Neural progenitor cell (in vitro differentiated cells): Measurements from ENCODE around the gene PRDM7. TPM values are rescaled to one million over a fixed set of nuclear protein-coding genes. Genes with fewer than 3 reads are reported as not detected.
A peak's percentile ranks its signal among the peaks of the same experiment; 100 is the strongest.

Experiments
- DNase-seq: peaks from one replicate; pipeline ENCODE4 v3.0.0-alpha.2; 2016; ENCODE audit warnings: low spot score
- H2AFZ ChIP-seq: fragments of 200-600 bp; sonication (generic); replicated peaks from 2 replicates; pipeline ENCODE4 v1.6.1; 2016; ENCODE audit warnings: antibody characterized with exemption
- H3F3A ChIP-seq: fragments of 200-600 bp; sonication (generic); 2 replicates; pipeline ENCODE4 v1.6.1; 2016; ENCODE audit warnings: antibody characterized with exemption, low read depth
- H3K27ac ChIP-seq: fragments of 200-600 bp; sonication (generic); 2 replicates; pipeline ENCODE4 v1.5.1; 2016; ENCODE audit warnings: mild to moderate bottlenecking
- H3K27me3 ChIP-seq: fragments of 200-600 bp; sonication (generic); 2 replicates; pipeline ENCODE4 v1.6.1; 2016; ENCODE audit warnings: mild to moderate bottlenecking, moderate library complexity
- H3K36me3 ChIP-seq: fragments of 200-600 bp; sonication (generic); 2 replicates; pipeline ENCODE4 v1.5.1; 2016
- H3K4me1 ChIP-seq: fragments of 200-600 bp; sonication (generic); 2 replicates; pipeline ENCODE4 v1.6.1; 2016; ENCODE audit warnings: mixed run types
- H3K4me2 ChIP-seq: fragments of 200-600 bp; sonication (generic); 2 replicates; pipeline ENCODE4 v1.6.1; 2016
- H3K4me3 ChIP-seq: fragments of 200-600 bp; sonication (generic); 2 replicates; pipeline ENCODE4 v1.5.1; 2016
- H3K79me2 ChIP-seq: fragments of 200-600 bp; sonication (generic); 2 replicates; pipeline ENCODE4 v1.6.1; 2016; ENCODE audit warnings: low read depth
- H3K9ac ChIP-seq: fragments of 200-600 bp; sonication (generic); 2 replicates; pipeline ENCODE4 v1.6.1; 2016
- H3K9me3 ChIP-seq: fragments of 200-600 bp; sonication (generic); 2 replicates; pipeline ENCODE4 v1.5.1; 2016; ENCODE audit warnings: low read depth
- H4K20me1 ChIP-seq: fragments of 200-600 bp; sonication (generic); 2 replicates; pipeline ENCODE4 v1.6.1; 2016; ENCODE audit warnings: low read depth
- H3K27ac Mint-ChIP-seq: 3 replicates; pipeline ENCODE4 v1.8.0; 2021; ENCODE audit warnings: mixed read lengths
- H3K27me3 Mint-ChIP-seq: 2 replicates; pipeline ENCODE4 v1.8.0; 2022; ENCODE audit warnings: low read depth, mild to moderate bottlenecking, inconsistent platforms, moderate library complexity, mixed read lengths; ENCODE audit not compliant: insufficient read depth
- H3K36me3 Mint-ChIP-seq: 3 replicates; pipeline ENCODE4 v1.8.0; 2021; ENCODE audit warnings: mixed read lengths
- H3K4me1 Mint-ChIP-seq: 3 replicates; pipeline ENCODE4 v1.8.0; 2021; ENCODE audit warnings: mixed read lengths
- H3K4me3 Mint-ChIP-seq: 3 replicates; pipeline ENCODE4 v1.8.0; 2021; ENCODE audit warnings: mild to moderate bottlenecking, moderate library complexity, mixed read lengths
- H3K9me3 Mint-ChIP-seq: 3 replicates; pipeline ENCODE4 v1.8.0; 2020; ENCODE audit warnings: mixed read lengths
- CTCF ChIP-seq: fragments of 200-600 bp; sonication (generic); IDR thresholded peaks from 2 replicates; pipeline ENCODE4 v1.5.1; 2017; ENCODE audit warnings: antibody characterized with exemption, mild to moderate bottlenecking
- EZH2 ChIP-seq: fragments of 200-600 bp; sonication (generic); IDR thresholded peaks from 2 replicates; pipeline ENCODE4 v1.6.1; 2017; ENCODE audit warnings: antibody characterized with exemption, mild to moderate bottlenecking, moderate library complexity
- EZH2phosphoT487 ChIP-seq: fragments of 200-600 bp; sonication (generic); IDR thresholded peaks from 2 replicates; pipeline ENCODE4 v1.6.1; 2017; ENCODE audit warnings: antibody characterized with exemption
- total RNA-seq: library from RNA; depleted of rRNA; stranded (reverse); fragments of >200 nt; gene quantifications from 2 replicates; pipeline ENCODE4 v1.2.3, GENCODE V29; 2015; ENCODE audit warnings: low replicate concordance

The PRDM7 gene
- total RNA-seq, 1 donor from 2014 or later, result not detected

- H3F3A ChIP-seq, result no peaks in the 10 kb centered on the region
- no peak overlapping the region for H3K4me3 ChIP-seq
- no peaks in the 10 kb centered on the region for H3K9me3 ChIP-seq
- no peaks in the 10 kb centered on the region for H3K4me1 ChIP-seq
- H3K36me3 ChIP-seq, result no peaks in the 10 kb centered on the region
- H3K4me1 Mint-ChIP-seq, result peaks cover 21% of the 10 kb centered on the region
- H3K9me3 Mint-ChIP-seq, result peaks cover 11% of the 10 kb centered on the region
- H2AFZ ChIP-seq, result no peak overlapping the region
- no peak overlapping the region for H3K27ac ChIP-seq
- no peak overlapping the region for H3K4me3 Mint-ChIP-seq
- no peaks in the 10 kb centered on the region for H3K36me3 Mint-ChIP-seq
- H4K20me1 ChIP-seq, result no peaks in the 10 kb centered on the region
- peak; percentile 20 for DNase-seq
- no peak overlapping the region for H3K4me2 ChIP-seq
- no peak for TF ChIP-seq CTCF
- peak; percentile 2 for TF ChIP-seq EZH2
- no peak for TF ChIP-seq EZH2phosphoT487
- H3K79me2 ChIP-seq, result no peaks in the 10 kb centered on the region
- no peak overlapping the region for H3K9ac ChIP-seq
- peaks cover 20% of the 10 kb centered on the region for H3K27me3 Mint-ChIP-seq
- peaks cover 40% of the 10 kb centered on the region for H3K27me3 ChIP-seq
- H3K27ac Mint-ChIP-seq, result no peak overlapping the region
Measured at GRCh38 chr16:90081606-90081970, 4.5 kb upstream of the PRDM7 start.

DNA sequence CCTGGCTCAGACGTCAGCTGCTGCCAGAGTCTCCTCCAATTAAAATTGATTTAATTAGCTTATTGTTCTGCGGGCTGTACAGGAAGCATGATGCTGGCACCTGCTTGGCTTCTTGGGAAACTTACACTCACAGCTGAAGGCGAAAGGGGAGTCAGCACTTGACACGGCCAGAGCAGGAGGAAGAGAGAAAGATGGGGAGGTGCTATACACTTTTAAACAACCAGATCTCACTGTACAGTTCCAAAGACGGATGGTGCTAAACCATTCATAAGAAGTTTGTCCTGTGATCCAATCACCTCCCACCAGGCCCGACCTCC is 1.4 kb upstream of the PRDM7 start:
- Histone ChIP-seq H3F3A (no peaks in the 10 kb centered on the region), H4K20me1 (no peaks in the 10 kb centered on the region), H3K4me2 (no peak overlapping the region), H3K9ac (no peak overlapping the region), H3K36me3 (no peaks in the 10 kb centered on the region), H3K4me1 (no peaks in the 10 kb centered on the region), H3K9me3 (no peaks in the 10 kb centered on the region), H3K79me2 (no peaks in the 10 kb centered on the region), H3K27me3 (peaks cover 56% of the 10 kb centered on the region), H2AFZ (no peak overlapping the region), H3K27ac (no peak overlapping the region), H3K4me3 (no peak overlapping the region)
- TF ChIP-seq EZH2phosphoT487 (no peak), EZH2 (no peak), CTCF (no peak)
- Mint-ChIP-seq H3K4me1 (peaks cover 20% of the 10 kb centered on the region), H3K27ac (no peak overlapping the region), H3K4me3 (peak overlapping the region; percentile 7), H3K27me3 (peaks cover 24% of the 10 kb centered on the region), H3K36me3 (no peaks in the 10 kb centered on the region), H3K9me3 (peaks cover 13% of the 10 kb centered on the region)
- no peak for DNase-seq

DNA sequence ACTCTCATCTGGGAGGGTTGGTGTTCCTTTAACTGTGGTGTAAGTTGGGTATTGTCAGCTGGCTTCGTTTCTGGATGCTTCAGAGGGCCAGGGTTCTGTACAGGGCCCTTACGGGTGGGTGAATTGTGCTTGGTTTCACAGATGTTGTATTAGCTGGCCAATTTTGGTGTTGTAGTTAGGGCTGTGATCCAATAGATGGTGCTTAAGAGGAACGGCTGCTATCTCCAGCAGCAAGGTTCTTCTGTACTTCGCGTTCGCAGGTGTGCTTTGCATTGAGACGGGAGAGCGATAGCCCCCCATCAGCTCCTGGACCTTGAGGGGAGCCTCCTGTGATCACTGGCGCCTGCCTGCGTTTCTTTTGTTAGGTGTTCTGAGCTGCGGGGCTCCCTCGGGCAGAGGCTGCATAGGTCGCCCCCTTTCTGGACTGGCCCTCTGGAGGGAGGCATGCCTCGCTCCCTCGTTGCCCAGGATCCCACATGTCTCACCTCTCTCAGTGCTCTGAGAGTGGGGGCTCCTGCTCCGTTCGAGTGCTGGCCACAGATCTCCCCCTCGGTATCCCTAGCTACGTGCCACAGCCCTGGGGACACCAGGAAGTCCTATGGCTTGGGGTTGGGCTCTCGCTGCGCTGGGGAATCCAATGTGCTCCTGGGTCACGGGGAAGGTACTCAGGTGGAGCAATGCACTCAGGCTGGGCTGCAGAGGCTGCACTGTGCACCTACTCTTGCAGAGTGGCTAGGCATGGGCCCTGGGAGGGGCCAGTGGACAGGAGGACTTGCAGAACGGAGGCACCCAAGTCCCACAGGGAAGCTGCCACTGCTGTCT is 837 bp upstream of the PRDM7 start:
- Histone ChIP-seq H3K4me2 (peak overlapping the region; percentile 73), H2AFZ (peak overlapping the region; percentile 84), H3K79me2 (no peaks in the 10 kb centered on the region), H3K27me3 (peaks cover 56% of the 10 kb centered on the region), H3K9me3 (no peaks in the 10 kb centered on the region), H4K20me1 (no peaks in the 10 kb centered on the region), H3K4me1 (no peaks in the 10 kb centered on the region), H3F3A (no peaks in the 10 kb centered on the region), H3K36me3 (no peaks in the 10 kb centered on the region), H3K27ac (no peak overlapping the region), H3K9ac (no peak overlapping the region), H3K4me3 (peak overlapping the region; percentile 38)
- peak; percentile 33 for DNase-seq
- no peaks in the 10 kb centered on the region for H3K36me3 Mint-ChIP-seq
- TF ChIP-seq CTCF, result peak; percentile 12
- no peak for TF ChIP-seq EZH2
- peak overlapping the region; percentile 87 for H3K4me3 Mint-ChIP-seq
- H3K4me1 Mint-ChIP-seq, result peaks cover 20% of the 10 kb centered on the region
- H3K27me3 Mint-ChIP-seq, result peaks cover 23% of the 10 kb centered on the region
- H3K27ac Mint-ChIP-seq, result no peak overlapping the region
- H3K9me3 Mint-ChIP-seq, result peaks cover 13% of the 10 kb centered on the region
